ENCODE results near the gene WWC1. TPM values are rescaled to one million over a fixed set of nuclear protein-coding genes. Genes with fewer than 3 reads are reported as not detected.

WWC1 gene
- total RNA-seq, 1 experiment from 2014 or later = 190 TPM

- no TSS peak for BruUV-seq (replicated peaks)
- Mint-ChIP-seq H3K27ac (ENCODE audit: unreplicated experiment) (peak overlapping the region; percentile 12), H3K9me3 (ENCODE audit: low read depth, unreplicated experiment) (no peaks in the 10 kb centered on the region), H3K36me3 (ENCODE audit: insufficient read depth, unreplicated experiment) (no peaks in the 10 kb centered on the region), H3K27me3 (ENCODE audit: unreplicated experiment) (no peaks in the 10 kb centered on the region), H3K4me3 (ENCODE audit: low read depth, unreplicated experiment) (peak overlapping the region; percentile 12), H3K4me1 (ENCODE audit: low read depth, unreplicated experiment) (peaks cover 43% of the 10 kb centered on the region)
- peak; percentile 42 for DNase-seq
- CTCF ChIA-PET = interaction anchor here (0.9 to 2.9 kb wide), 12 partner anchors 21 to 151 kb away, joined by 3 to 20 read pairs (median 8); partner anchors contain the start of gene WWC1
- no peak for TF ChIP-seq CTCF (IDR thresholded peaks at IDR 0.05; ENCODE audit: unreplicated experiment)
- intact Hi-C loops (cut with micrococcal nuclease; ENCODE audit: unreplicated experiment) = loop anchor here (1.0 to 2.0 kb wide), 2 partner anchors 44 to 95 kb away; no protein-coding TSS in a partner anchor
Observed at GRCh38 chr5:168270476-168270875, 21.0 kb upstream of the WWC1 start.

DNA sequence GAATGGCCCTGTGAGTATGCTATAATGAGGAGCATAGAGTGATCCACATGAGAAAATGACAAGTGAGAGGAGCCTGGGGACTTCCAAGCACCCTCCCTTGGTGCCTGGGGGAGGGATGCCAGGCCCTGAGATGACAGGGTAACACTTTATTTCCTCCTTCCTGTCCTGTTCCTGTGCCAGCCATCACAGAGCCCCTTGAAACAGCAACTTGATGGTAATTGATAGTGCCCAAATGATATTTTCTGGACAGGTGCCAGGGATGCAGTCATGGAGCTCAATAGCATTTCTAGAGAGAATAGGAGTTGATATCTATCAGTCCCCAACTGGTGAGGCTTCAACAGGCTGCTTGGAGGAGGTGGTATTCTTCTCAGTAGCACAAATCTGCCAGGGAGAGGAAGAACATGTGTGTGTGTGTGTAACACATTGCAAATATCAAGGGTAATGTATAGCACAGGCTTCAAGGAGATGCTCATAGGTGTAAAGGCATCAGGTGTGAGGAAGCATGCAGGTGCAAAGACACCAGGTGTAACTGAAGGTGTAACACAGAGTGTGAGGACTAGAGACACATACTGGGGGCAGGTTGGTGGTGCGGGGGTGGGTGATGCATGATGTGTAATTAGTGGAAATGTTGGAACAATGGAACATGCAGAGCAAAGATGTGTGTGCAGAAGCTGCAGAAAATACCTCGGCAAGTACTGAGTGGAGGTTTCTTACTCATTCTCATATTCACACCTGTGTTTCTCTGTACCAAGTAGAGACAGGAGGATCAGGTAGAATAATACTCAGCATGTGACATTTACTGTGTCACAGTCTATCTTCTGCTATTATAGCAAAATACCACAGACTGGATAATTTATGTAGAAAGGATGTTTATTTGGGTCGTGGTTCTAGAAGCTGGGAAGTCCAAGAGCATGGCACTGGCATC lies 18.1 kb upstream of the WWC1 start:
- no peak overlapping the region for H3K27ac Mint-ChIP-seq (ENCODE audit: unreplicated experiment)
- H3K27me3 Mint-ChIP-seq (ENCODE audit: unreplicated experiment) = no peaks in the 10 kb centered on the region
- CTCF ChIA-PET = no interaction called here
- no peaks in the 10 kb centered on the region for H3K9me3 Mint-ChIP-seq (ENCODE audit: low read depth, unreplicated experiment)
- no peak for TF ChIP-seq CTCF (IDR thresholded peaks at IDR 0.05; ENCODE audit: unreplicated experiment)
- H3K36me3 Mint-ChIP-seq (ENCODE audit: insufficient read depth, unreplicated experiment) = no peaks in the 10 kb centered on the region
- intact Hi-C loops (cut with micrococcal nuclease; ENCODE audit: unreplicated experiment) = no loop called here
- DNase-seq = no peak
- no peak overlapping the region for H3K4me3 Mint-ChIP-seq (ENCODE audit: low read depth, unreplicated experiment)
- peaks cover 50% of the 10 kb centered on the region for H3K4me1 Mint-ChIP-seq (ENCODE audit: low read depth, unreplicated experiment)
- BruUV-seq (replicated peaks) = no TSS peak

GRCh38 chr5:168274406-168274805 lies 17.0 kb upstream of the WWC1 start:
- DNase-seq = no peak
- CTCF ChIA-PET = interaction anchor here (0.6 to 0.8 kb wide), 2 partner anchors 11 to 107 kb away, joined by 3 to 4 read pairs; no protein-coding TSS in a partner anchor
- no peak for TF ChIP-seq CTCF (IDR thresholded peaks at IDR 0.05; ENCODE audit: unreplicated experiment)
- no peaks in the 10 kb centered on the region for H3K9me3 Mint-ChIP-seq (ENCODE audit: low read depth, unreplicated experiment)
- H3K27ac Mint-ChIP-seq (ENCODE audit: unreplicated experiment) = peak overlapping the region; percentile 37
- intact Hi-C loops (cut with micrococcal nuclease; ENCODE audit: unreplicated experiment) = no loop called here
- no peaks in the 10 kb centered on the region for H3K36me3 Mint-ChIP-seq (ENCODE audit: insufficient read depth, unreplicated experiment)
- BruUV-seq (replicated peaks) = no TSS peak
- no peak overlapping the region for H3K4me3 Mint-ChIP-seq (ENCODE audit: low read depth, unreplicated experiment)
- H3K27me3 Mint-ChIP-seq (ENCODE audit: unreplicated experiment) = no peaks in the 10 kb centered on the region
- H3K4me1 Mint-ChIP-seq (ENCODE audit: low read depth, unreplicated experiment) = peaks cover 39% of the 10 kb centered on the region

DNA sequence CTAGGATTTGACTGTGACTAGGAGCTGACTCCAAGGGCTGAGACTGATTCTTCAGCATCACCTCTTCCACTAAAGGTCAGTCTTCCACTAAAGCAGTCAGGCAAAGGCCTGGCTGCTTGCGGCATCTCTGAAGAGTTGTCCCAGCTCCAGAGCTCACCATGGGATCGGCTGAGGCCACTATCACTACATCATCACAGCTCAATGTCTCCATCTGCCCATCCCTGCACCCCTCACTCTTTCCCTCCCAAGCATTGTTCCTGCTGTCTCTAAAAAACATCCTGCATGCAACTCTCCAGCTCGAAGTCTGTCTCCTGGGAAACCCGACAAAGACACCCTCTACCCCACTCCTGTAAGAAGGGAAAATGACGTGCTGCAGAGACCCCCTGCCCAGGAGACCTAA lies 15.5 kb upstream of the WWC1 start:
- intact Hi-C loops (cut with micrococcal nuclease; ENCODE audit: unreplicated experiment) = no loop called here
- TF ChIP-seq CTCF (IDR thresholded peaks at IDR 0.05; ENCODE audit: unreplicated experiment) = no peak
- Mint-ChIP-seq H3K9me3 (ENCODE audit: low read depth, unreplicated experiment) (no peaks in the 10 kb centered on the region), H3K4me1 (ENCODE audit: low read depth, unreplicated experiment) (peaks cover 24% of the 10 kb centered on the region), H3K4me3 (ENCODE audit: low read depth, unreplicated experiment) (no peak overlapping the region), H3K27me3 (ENCODE audit: unreplicated experiment) (no peaks in the 10 kb centered on the region), H3K27ac (ENCODE audit: unreplicated experiment) (no peak overlapping the region), H3K36me3 (ENCODE audit: insufficient read depth, unreplicated experiment) (no peaks in the 10 kb centered on the region)
- no peak for DNase-seq
- CTCF ChIA-PET = interaction anchor here (0.5 to 1.2 kb wide), 2 partner anchors 26 to 37 kb away, joined by 3 to 5 read pairs; no protein-coding TSS in a partner anchor
- no TSS peak for BruUV-seq (replicated peaks)

All from Calu3 (cell line).